ENCODE results near the gene RRP1.

The RRP1 gene

DNA sequence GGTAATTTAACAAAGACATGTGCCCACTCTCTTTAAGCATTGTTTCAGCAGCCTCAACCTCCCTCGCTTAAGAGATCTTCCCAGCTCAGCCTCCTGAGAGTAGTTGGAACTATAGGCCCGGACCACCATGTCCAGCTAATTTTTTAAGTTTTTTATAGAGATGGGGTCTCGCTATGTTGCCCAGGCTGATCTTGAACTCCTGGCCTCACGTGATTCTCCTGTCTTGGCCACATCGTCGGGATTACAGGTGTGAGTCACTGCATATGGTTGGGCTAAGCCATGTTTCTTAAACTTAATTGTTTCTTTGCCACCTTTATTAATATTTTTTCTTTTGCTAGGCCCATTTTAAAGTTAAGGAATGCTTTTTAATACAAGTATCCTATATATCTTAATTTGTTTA is 57.1 kb downstream of the RRP1 start:
- no peak for DNase-seq

DNA sequence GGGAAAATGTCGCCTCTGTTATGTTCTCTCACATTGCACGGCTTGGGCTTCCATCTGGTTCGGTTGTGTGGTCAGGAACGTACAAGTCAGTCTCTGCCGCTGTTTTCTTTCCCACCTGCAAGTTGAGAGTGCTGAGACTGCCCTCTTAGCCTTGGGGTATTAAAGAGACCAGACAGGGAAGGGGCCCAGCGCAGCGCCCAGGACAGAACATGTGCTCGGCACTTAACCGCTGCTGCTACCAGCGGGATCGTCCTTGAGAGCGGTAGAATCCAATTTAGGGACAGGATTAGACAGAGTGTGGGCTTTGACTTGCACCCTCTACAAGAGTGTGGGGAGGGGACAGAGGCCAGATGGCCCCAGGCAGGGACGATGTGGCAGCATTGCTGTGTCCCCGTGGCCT is 57.9 kb downstream of the RRP1 start:
- no peak for DNase-seq

- no peak for DNase-seq
Observed at GRCh38 chr21:43848771-43849170, 59.4 kb downstream of the RRP1 start.

DNA sequence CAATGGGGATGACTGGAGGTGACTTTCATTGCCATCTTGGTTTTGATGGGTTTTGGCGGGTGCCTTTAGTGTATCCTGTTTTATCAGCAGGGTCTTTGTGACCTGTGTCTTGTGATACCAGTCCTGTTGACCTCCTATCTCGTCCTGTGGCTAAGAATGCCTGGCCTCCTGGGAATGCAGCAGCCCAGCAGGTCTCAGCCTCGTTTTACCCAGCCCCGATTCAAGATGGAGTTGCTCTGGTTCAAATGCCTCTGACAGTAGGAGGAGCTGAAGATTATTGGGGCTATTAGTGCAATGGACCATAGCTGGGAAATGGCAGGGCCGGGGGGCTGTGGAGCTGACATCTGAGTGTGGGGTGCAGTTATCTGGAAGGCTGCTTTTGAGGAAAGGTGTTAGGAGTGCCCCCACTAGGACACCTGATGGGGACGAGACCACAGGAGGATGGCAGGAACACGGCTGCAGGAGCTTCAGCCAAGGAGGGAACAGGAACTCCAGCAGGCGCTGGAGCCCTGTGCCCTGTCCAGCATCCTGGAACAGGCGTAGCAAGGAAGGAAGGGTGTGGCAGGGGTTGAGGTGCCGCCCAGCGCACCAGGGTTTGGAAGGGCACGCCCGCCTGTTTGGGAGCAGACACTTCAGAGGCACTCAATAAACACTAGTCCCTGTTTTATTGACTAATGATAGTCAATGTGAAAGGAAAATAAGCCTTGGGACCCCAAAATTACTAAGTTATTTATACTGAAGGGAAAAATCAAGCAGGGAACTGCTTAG is 60.3 kb downstream of the RRP1 start:
- DNase-seq = no peak

DNA sequence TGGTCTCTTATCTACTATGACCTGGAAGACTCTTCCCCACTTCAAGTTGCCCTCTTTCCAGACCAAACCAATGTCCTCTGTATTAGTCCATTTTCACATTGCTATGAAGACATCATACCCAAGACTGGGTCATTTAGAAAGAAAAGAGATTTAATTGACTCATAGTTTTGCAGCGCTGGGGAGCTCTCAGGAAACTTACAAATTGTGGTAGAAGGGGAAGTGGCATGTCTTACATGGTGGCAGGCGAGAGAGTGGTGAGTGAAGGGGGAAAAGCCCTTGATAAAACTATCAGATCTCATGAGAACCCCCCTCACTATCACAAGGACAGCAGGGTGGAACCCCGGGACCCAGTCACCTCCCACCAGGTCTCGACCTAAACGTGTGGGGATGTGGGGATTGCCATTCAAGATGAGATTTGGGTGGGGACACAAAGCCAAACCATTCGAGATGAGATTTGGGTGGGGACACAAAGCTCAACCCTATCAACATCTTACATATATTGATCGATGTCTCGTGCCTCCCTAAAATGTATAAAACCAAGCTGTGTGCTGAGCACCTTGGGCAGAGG is 61.4 kb downstream of the RRP1 start:
- no peak for DNase-seq

DNA sequence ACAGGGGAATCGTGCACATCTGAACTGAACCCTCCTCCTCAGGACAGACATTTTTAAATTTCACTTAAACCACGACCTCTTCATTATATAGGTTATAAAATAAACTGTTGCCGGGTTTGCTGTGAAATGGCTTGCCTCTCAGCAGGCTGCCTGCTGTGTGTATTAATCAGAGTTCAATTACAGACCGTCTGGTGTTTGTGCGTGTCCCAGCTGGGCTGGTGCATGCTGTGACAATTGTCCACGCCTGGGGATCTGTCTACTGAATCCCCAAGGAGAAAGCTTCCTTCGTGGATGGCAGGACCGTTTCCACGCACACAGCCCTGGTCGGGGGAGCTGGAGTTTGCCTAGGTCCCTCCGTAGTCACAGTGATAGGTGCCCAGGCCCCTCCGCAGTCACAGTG is 62.2 kb downstream of the RRP1 start:
- DNase-seq = no peak

GRCh38 chr21:43853851-43854772 is 64.7 kb downstream of the RRP1 start:
- DNase-seq = no peak

Data from NCI-H2107 (cell line).